ENCODE measurements around the gene BPNT1.

DNA sequence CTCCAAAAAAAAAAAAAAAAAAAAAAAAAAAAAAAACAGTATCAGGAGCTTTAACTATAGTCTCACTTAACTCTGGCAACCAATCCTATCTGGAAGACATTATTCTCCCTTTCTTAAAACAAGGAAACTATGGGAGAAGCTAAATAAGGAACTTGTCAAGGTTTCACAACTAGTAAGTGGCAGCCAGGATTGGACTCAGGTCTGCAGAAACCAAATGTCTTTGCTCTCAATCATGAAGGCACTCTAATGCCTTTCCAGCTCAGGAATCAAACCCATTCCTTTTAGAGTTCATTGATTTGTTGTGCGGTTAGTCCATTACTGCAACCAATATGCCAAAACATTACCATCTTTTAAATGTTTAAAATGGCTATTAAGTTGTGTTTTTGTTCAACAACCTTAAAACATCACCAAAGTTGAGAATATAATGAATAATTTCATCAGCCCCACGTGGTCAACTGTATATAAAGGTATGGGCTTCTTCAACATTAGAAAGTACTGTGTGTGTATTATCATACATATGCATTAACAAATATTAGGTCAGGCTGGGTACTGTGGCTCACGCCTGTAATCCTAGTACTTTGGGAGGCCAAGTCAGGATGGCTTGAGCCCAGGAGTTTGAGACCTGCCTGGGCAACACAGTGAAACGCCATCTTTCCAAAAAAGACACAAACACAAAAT lies 44.8 kb downstream of the BPNT1 start:
- TF ChIP-seq, protein P1, sequence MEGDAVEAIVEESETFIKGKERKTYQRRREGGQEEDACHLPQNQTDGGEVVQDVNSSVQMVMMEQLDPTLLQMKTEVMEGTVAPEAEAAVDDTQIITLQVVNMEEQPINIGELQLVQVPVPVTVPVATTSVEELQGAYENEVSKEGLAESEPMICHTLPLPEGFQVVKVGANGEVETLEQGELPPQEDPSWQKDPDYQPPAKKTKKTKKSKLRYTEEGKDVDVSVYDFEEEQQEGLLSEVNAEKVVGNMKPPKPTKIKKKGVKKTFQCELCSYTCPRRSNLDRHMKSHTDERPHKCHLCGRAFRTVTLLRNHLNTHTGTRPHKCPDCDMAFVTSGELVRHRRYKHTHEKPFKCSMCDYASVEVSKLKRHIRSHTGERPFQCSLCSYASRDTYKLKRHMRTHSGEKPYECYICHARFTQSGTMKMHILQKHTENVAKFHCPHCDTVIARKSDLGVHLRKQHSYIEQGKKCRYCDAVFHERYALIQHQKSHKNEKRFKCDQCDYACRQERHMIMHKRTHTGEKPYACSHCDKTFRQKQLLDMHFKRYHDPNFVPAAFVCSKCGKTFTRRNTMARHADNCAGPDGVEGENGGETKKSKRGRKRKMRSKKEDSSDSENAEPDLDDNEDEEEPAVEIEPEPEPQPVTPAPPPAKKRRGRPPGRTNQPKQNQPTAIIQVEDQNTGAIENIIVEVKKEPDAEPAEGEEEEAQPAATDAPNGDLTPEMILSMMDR (IDR thresholded peaks at IDR 0.05): no peak
- TF ChIP-seq POLR2A (IDR thresholded peaks at IDR 0.05): no peak
